CD4-positive, alpha-beta T cell treated with Interleukin-6 at 100 ng/mL for 8 hours (primary cell): ENCODE measurements around the gene SMIM14.
"Not testable (repeated sequence)": the region's sequence is repeated elsewhere in the genome, so short reads cannot be mapped to it uniquely, and the experiment has no call there.

ENCODE experiments used
- DNase-seq: peaks from one replicate; pipeline ENCODE4 v3.0.0-alpha.2; 2020; ENCODE audit warnings: mixed read lengths, low spot score

Gene SMIM14

GRCh38 chr4:39638354-39639239 is at the start of gene SMIM14:
Gene SMIM14, minus strand, starts transcription at chr4:39638865. Its CDS starts 33,720 bp downstream, at chr4:39605145.
- peak; percentile 90 for DNase-seq

- no peak for DNase-seq
These were observed 48.3 kb upstream of the SMIM14 start for GRCh38 chr4:39687014-39687413.

GRCh38 chr4:39685990-39686389 is 47.3 kb upstream of the SMIM14 start:
- no peak for DNase-seq

- no peak for DNase-seq
These were observed 43.5 kb upstream of the SMIM14 start for GRCh38 chr4:39682138-39682537.

- DNase-seq: not testable (repeated sequence)
These were observed 42.3 kb upstream of the SMIM14 start for GRCh38 chr4:39681003-39681402.

- DNase-seq: not testable (repeated sequence)
These were observed 37.0 kb upstream of the SMIM14 start for GRCh38 chr4:39675681-39676080.

GRCh38 chr4:39670296-39670695 is 31.6 kb upstream of the SMIM14 start:
- not testable (repeated sequence) for DNase-seq

GRCh38 chr4:39668887-39669286 is 30.2 kb upstream of the SMIM14 start:
- no peak for DNase-seq

- DNase-seq: no peak
These were observed 29.0 kb upstream of the SMIM14 start for GRCh38 chr4:39667706-39668105.

- no peak for DNase-seq
These were observed 26.4 kb upstream of the SMIM14 start for GRCh38 chr4:39664828-39665731.

GRCh38 chr4:39662683-39663082 is 24.0 kb upstream of the SMIM14 start:
- DNase-seq: no peak

GRCh38 chr4:39660757-39661156 is 22.1 kb upstream of the SMIM14 start:
- no peak for DNase-seq

- no peak for DNase-seq
These were observed 21.4 kb upstream of the SMIM14 start for GRCh38 chr4:39660045-39660444.

- no peak for DNase-seq
These were observed 20.1 kb upstream of the SMIM14 start for GRCh38 chr4:39658756-39659155.

GRCh38 chr4:39657465-39657864 is 18.8 kb upstream of the SMIM14 start:
- DNase-seq: no peak

- DNase-seq: not testable (repeated sequence)
These were observed 18.0 kb upstream of the SMIM14 start for GRCh38 chr4:39656638-39657037.

GRCh38 chr4:39655876-39656275 is 17.2 kb upstream of the SMIM14 start:
- no peak for DNase-seq

- no peak for DNase-seq
These were observed 16.5 kb upstream of the SMIM14 start for GRCh38 chr4:39655211-39655610.

- not testable (repeated sequence) for DNase-seq
These were observed 12.9 kb upstream of the SMIM14 start for GRCh38 chr4:39651586-39651985.

- no peak for DNase-seq
These were observed 11.1 kb upstream of the SMIM14 start for GRCh38 chr4:39649639-39650265.

- no peak for DNase-seq
These were observed 10.3 kb upstream of the SMIM14 start for GRCh38 chr4:39648827-39649558.

GRCh38 chr4:39648213-39648612 is 9.5 kb upstream of the SMIM14 start:
- no peak for DNase-seq
